Muscle of leg (tissue), 11 donors: ENCODE data around the gene MSTO1. TPM values are rescaled to one million over a fixed set of nuclear protein-coding genes. Genes with fewer than 3 reads are reported as not detected.
"Not testable (repeated sequence)": the region's sequence is repeated elsewhere in the genome, so short reads cannot be mapped to it uniquely, and the experiment has no call there.

Source experiments
- DNase-seq: peaks from one replicate; pipeline ENCODE4 v3.0.0; 2013
- H3K27ac ChIP-seq: one replicate; pipeline ENCODE4 v1.5.1; 2013; ENCODE audit warnings: mild to moderate bottlenecking, low read length, control low read depth
- H3K27me3 ChIP-seq: one replicate; pipeline ENCODE4 v1.6.1; 2013; ENCODE audit warnings: low read length; ENCODE audit not compliant: control insufficient read depth, insufficient read depth
- H3K36me3 ChIP-seq: one replicate; pipeline ENCODE4 v1.6.1; 2013; ENCODE audit warnings: low read length; ENCODE audit not compliant: control insufficient read depth, insufficient read depth
- H3K4me1 ChIP-seq: one replicate; pipeline ENCODE4 v1.6.1; 2013; ENCODE audit warnings: low read length; ENCODE audit not compliant: control insufficient read depth, insufficient read depth
- H3K4me3 ChIP-seq: one replicate; pipeline ENCODE4 v1.5.1; 2013; ENCODE audit warnings: low read length, control low read depth
- H3K9me3 ChIP-seq: replicated peaks from 2 replicates; pipeline ENCODE4 v1.6.1; 2013; ENCODE audit warnings: low read depth, low read length; ENCODE audit not compliant: control insufficient read depth
- WGBS: methylation state at CpG from one replicate; pipeline ENCODE4 v1.1.5; 2013; ENCODE audit warnings: missing lambda C conversion rate; ENCODE audit not compliant: insufficient coverage; 5-methylcytosine and 5-hydroxymethylcytosine counted together
- polyA plus RNA-seq, 8 donors: library from polyadenylated mRNA; unstranded; fragments of 120-200 nt; gene quantifications; one replicate each; pipeline versions ENCODE4 v1.2.1 to v1.2.3, GENCODE V29; 2013; ENCODE audit warnings: inconsistent platforms in 1 of 8, low replicate concordance in 1 of 8; ENCODE audit not compliant: insufficient read length in 8 of 8, insufficient read depth in 1 of 8
- total RNA-seq: library from RNA; stranded (reverse); fragments of 120-200 nt; gene quantifications from one replicate; pipeline ENCODE4 v1.2.4, GENCODE V29; 2013

MSTO1 gene
- total and polyA plus RNA-seq, 9 donors = 20.8 to 43.3 (median 36.0) TPM

GRCh38 chr1:155645648-155646047 lies 35.6 kb downstream of the MSTO1 start:
- Histone ChIP-seq H3K36me3 (no peaks in the 10 kb centered on the region), H3K27ac (no peak overlapping the region), H3K4me3 (no peak overlapping the region), H3K9me3 (peaks cover 15% of the 10 kb centered on the region), H3K4me1 (peaks cover 4% of the 10 kb centered on the region), H3K27me3 (no peaks in the 10 kb centered on the region)
- WGBS = 28% methylated on average over 3 of the region's 6 CpGs
- DNase-seq = no peak

- Histone ChIP-seq H3K9me3 (peaks cover 15% of the 10 kb centered on the region), H3K27ac (no peak overlapping the region), H3K27me3 (no peaks in the 10 kb centered on the region), H3K4me3 (no peak overlapping the region), H3K36me3 (no peaks in the 10 kb centered on the region), H3K4me1 (peaks cover 4% of the 10 kb centered on the region)
- WGBS = 71% methylated on average over 1 of the region's 2 CpGs
- DNase-seq = no peak
Measured at GRCh38 chr1:155646307-155646706, 36.3 kb downstream of the MSTO1 start.

GRCh38 chr1:155648207-155649147 lies 38.5 kb downstream of the MSTO1 start:
- Histone ChIP-seq H3K9me3 (peaks cover 4% of the 10 kb centered on the region), H3K36me3 (no peaks in the 10 kb centered on the region), H3K4me1 (peaks cover 4% of the 10 kb centered on the region), H3K27ac (no peak overlapping the region), H3K27me3 (no peaks in the 10 kb centered on the region), H3K4me3 (no peak overlapping the region)
- DNase-seq = peak; percentile 69
- 72% methylated on average over 5 of the region's 11 CpGs for WGBS

- DNase-seq = no peak
- H3K36me3 ChIP-seq = no peaks in the 10 kb centered on the region
- H3K27ac ChIP-seq = no peak overlapping the region
- H3K27me3 ChIP-seq = peaks cover 2% of the 10 kb centered on the region
- H3K4me1 ChIP-seq = peaks cover 4% of the 10 kb centered on the region
- no peak overlapping the region for H3K4me3 ChIP-seq
- H3K9me3 ChIP-seq = no peaks in the 10 kb centered on the region
Measured at GRCh38 chr1:155649676-155650075, 39.7 kb downstream of the MSTO1 start.

GRCh38 chr1:155650231-155650757 lies 40.3 kb downstream of the MSTO1 start:
- Histone ChIP-seq H3K36me3 (no peaks in the 10 kb centered on the region), H3K4me1 (peaks cover 4% of the 10 kb centered on the region), H3K27me3 (peaks cover 2% of the 10 kb centered on the region), H3K9me3 (no peaks in the 10 kb centered on the region), H3K27ac (no peak overlapping the region), H3K4me3 (no peak overlapping the region)
- no peak for DNase-seq
- WGBS = 91% methylated on average over 5 of the region's 7 CpGs

GRCh38 chr1:155651861-155652661 lies 42.0 kb downstream of the MSTO1 start:
- H3K4me3 ChIP-seq = no peak overlapping the region
- no peak overlapping the region for H3K27ac ChIP-seq
- WGBS = 67% methylated on average over 1 of the region's 3 CpGs
- peaks cover 2% of the 10 kb centered on the region for H3K27me3 ChIP-seq
- no peaks in the 10 kb centered on the region for H3K4me1 ChIP-seq
- no peaks in the 10 kb centered on the region for H3K9me3 ChIP-seq
- DNase-seq = no peak
- H3K36me3 ChIP-seq = no peaks in the 10 kb centered on the region

- DNase-seq = no peak
- 88% methylated on average over 1 of the region's 3 CpGs for WGBS
Measured at GRCh38 chr1:155652951-155653350, 42.9 kb downstream of the MSTO1 start.

GRCh38 chr1:155657463-155657862 lies 47.4 kb downstream of the MSTO1 start:
- peak; percentile 24 for DNase-seq
- H3K27me3 ChIP-seq = peaks cover 2% of the 10 kb centered on the region
- no peaks in the 10 kb centered on the region for H3K4me1 ChIP-seq
- no peak overlapping the region for H3K27ac ChIP-seq
- no peak overlapping the region for H3K4me3 ChIP-seq
- no peaks in the 10 kb centered on the region for H3K9me3 ChIP-seq
- WGBS = no CpG with 5 or more reads among the region's 2 CpGs
- peaks cover 36% of the 10 kb centered on the region for H3K36me3 ChIP-seq

More at GRCh38 chr1:155652951-155653350, 42.9 kb downstream of the MSTO1 start:
- Histone ChIP-seq H3K27ac (no peak overlapping the region), H3K4me1 (no peaks in the 10 kb centered on the region), H3K4me3 (no peak overlapping the region), H3K9me3 (no peaks in the 10 kb centered on the region), H3K36me3 (no peaks in the 10 kb centered on the region), H3K27me3 (peaks cover 2% of the 10 kb centered on the region)

GRCh38 chr1:155661239-155661638 lies 51.2 kb downstream of the MSTO1 start:
- H3K27me3 ChIP-seq, H3K4me1 ChIP-seq, H3K27ac ChIP-seq, H3K9me3 ChIP-seq, H3K4me3 ChIP-seq, DNase-seq: not testable (repeated sequence)
- WGBS = no CpG with 5 or more reads among the region's 4 CpGs
- H3K36me3 ChIP-seq = peaks cover 67% of the 10 kb centered on the region
